NCI-H69 (cell line): ENCODE results near the gene TMEM121.
"Not testable (repeated sequence)": the region's sequence is repeated elsewhere in the genome, so short reads cannot be mapped to it uniquely, and the experiment has no call there.

Experiments used
- DNase-seq: peaks from one replicate; lab custom pipeline; 2025; lab: John Stamatoyannopoulos, UW

TMEM121 gene

DNA sequence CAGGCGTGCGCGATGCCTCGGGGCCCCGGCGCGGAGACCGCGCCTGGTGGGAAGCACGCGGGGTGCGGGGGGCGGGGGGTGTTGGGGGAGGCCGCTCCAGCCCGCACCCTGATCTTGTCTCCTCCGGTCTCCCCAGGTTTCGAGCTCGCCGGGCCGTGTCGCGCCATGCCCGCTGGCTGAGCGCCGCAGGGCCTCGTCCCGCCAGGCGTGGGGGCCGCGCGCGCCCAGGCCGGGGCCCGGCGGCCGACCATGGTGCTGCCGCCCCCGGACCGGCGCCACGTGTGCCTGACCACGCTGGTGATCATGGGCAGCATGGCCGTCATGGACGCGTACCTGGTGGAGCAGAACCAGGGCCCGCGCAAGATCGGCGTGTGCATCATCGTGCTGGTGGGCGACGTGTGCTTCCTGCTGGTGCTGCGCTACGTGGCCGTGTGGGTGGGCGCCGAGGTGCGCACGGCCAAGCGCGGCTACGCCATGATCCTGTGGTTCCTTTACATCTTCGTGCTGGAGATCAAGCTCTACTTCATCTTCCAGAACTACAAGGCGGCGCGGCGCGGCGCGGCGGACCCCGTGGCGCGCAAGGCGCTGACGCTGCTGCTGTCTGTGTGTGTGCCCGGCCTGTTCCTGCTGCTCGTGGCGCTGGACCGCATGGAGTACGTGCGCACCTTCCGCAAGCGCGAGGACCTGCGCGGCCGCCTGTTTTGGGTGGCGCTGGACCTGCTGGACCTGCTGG lies 2.4 kb downstream of the TMEM121 start:
- no peak for DNase-seq

DNA sequence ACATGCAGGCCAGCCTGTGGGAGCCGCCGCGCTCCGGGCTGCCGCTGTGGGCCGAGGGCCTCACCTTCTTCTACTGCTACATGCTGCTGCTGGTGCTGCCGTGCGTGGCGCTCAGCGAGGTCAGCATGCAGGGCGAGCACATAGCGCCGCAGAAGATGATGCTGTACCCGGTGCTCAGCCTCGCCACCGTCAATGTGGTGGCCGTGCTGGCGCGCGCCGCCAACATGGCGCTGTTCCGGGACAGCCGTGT lies 2.9 kb downstream of the TMEM121 start:
- no peak for DNase-seq

DNA sequence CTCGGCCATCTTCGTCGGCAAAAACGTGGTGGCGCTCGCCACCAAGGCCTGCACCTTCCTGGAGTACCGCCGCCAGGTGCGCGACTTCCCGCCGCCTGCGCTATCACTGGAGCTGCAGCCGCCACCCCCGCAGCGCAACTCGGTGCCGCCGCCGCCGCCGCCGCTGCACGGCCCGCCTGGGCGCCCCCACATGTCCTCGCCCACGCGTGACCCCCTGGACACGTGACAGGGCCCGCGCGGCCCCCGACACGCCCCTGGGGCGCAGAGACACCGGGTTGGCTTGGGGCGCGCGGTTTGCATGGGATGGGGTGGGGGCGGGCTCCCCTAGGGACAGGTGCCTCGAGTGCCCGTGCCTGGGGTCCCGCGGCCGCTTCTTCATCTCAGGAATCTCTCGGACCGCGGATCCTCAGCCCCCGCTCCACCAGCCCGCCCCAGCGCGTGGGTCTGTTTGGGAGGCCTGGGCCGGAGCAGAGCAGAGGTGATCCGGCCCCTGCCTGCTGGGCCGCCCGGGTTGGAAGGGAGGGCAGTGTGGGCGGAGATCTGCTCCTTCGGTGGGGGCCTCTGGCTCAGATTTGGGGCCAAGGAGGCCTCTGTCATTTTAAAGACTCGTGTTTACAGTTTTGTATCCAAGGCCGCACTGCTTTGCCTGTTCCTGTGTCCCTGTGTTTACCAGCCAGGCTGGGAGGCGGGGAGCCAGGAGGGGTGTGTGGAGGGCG lies 3.3 kb downstream of the TMEM121 start:
- no peak for DNase-seq

DNA sequence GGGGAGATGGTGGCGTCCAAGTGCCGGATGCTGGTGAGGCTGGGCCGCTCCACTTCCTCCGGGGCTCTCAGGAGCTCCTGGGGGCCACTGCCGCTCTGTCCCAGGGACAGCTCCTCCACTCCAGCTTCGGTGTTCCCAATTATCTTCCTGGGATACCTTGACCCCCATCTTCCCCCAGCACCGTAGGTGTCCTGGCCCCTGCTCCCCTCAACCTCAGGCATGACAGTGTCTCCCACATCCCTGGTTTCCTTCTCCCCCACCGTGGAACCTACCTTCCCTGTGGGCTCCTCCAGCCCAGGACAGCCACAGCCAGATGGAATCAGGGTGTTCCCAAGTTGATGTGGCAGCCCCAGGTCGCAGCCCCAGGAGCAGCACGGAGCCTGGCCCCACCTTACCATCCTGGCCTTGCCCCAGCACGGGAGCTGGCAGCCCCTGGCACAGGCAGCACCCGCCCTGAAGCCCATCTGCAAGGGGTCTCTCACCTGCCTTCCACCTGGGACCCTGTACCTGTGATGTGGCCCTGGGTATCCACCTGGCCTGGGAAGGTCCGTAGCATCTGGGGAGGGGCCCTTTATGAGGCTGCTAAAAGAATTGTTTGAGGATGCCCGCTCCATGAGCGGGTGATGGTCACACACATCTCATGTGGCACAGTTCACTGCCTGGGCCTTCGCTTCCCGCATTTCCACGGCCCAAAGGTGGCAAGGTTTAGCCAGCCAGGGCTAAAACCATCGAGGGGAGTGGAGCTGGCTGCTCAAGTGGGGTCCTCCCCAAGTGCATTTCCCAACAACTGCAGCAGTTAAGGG lies 4.1 kb downstream of the TMEM121 start:
- no peak for DNase-seq

DNA sequence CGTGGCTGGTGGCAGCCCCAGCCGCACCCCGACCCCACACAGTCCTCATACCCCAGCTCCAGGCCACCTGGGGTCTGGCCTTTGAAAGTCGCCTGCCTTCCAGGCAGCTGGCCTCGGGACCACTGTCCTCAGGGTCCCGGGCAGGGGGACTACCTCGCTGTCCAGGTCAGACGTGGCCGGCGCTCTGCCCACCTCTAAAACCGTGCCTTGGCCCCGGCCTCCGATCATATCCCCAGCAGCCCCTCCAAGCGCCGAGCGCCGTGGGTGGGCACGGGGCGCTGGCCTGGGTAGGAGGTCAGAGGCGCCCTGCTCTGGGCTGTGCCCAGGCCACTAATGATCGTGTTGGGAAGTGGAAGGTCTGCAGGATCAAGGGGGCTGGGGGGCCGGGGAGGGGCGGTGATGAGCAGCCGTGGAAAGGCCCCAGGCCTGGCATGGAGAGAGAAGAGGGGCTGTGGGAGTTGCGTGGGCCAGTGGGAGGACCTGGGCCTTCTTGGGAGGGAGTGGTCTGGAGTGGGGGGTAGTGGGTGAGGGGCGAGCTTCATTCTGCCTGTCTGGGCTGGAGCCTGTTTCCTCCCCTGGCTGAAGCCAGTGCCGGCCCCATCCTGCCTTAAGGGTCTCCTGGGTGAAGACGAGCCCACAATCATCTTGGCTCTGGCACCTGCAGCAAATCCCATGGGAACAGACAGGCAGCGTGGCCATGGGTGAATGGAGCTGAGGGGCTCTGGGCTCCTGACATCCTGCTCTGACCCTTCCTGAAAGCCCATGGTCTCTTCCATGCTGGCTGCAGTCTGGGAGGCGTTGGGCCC lies 4.9 kb downstream of the TMEM121 start:
- no peak for DNase-seq

DNA sequence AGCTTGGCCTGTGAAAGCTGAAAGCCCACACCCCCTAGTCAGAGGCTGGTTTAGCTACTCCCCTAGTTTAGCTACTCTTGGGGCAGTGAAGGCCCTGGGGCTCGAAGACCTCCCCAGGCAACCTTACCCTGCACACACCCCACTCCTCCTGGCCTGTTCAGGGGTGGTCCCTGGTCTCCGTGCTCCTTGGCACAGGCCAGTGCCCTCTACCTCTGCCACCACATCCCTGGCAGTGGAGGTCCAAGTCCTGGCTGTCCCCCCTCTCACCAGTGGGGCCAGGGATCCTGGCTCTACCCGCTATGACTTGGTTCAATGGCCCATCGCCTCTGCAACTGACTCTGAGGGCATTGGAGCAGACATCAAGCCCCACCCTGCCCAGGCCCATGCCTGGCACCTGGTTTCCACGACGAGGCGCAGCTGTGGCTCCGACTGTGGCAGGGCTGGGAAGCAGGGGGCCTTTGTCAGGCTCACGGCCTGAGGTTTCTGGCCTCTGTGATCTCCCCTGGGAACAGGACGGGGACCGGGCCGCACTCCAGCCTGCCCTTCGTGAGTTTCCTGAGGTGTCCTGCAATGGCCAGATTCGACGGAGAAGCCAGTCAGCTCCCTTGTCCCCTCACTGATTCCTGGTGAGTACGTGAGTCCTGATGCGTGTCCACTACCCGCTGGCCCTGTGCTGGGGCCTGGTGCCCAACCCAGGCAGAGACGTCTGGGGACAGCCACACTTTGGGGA lies 5.7 kb downstream of the TMEM121 start:
- DNase-seq = no peak

DNA sequence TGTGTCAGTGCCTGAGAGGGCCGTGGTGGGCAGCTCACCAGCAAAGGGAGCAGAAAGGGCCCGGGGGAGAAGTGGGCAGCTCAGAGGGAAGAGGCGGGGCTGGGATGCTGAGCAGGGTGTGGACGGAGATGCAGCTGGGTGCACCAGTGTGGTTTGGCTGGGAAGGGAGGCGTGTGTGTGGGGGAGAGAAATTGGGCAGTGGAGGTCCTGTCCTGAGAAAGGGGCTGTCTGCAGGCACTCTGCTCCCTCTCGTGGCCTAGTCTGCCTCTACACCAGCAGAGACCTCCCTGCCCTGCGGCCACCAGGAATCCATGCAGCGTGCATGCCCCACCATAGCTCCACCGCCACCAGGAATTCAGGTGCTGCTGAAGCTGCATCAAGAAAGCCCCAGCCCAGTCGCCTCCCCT lies 6.4 kb downstream of the TMEM121 start:
- peak; percentile 15 for DNase-seq

DNA sequence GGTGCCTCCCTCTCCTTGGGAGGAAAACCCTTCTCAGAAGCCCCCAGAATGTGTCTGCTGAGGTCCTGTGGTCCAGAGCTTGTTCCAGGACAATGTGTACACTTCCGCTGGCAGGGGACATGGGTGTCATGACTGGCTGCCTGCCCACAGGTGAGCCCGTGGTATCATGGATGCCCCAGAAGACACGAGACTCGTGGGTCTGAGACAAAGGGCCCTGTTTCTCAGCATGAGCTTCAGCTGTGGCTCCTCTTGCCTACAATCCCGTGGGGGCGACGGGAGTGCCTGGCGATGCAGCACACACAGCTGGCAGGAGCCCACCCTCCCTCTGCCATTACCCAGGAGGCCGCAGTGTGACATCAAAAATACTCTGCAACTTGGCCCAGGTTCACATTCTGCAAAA lies 7.0 kb downstream of the TMEM121 start:
- DNase-seq = no peak

DNA sequence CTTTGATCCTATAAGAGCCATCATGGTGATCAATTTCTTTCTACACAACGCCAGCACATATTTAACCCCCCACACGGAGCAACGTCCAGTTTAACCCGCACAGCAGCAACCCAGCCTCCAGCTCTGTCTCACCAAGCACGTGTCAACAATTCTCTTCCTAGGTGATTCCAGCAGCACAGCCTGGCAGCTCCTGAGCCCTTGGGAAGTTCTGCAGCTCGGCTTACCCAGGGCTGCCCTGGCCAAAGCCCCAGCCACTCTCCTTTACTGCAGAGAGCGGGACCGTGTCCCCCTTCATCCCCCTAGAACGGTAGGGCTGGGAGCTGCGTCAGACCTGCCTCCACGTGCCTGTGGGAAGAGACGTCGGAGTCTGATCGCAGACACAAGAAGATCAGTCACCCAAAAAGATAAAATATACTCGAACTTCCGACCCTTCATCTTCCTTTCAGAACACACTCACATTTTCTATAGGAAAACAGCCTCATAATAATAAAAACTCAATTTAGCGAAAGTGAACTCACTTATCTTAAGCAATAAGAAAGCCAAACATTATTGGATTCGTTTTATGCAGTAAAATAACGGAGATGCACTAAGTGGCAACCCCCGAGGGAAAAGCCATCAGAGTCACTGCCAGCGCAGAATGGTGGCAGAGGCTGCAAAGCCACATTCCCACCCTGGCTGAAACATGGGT lies 7.6 kb downstream of the TMEM121 start:
- no peak for DNase-seq

DNA sequence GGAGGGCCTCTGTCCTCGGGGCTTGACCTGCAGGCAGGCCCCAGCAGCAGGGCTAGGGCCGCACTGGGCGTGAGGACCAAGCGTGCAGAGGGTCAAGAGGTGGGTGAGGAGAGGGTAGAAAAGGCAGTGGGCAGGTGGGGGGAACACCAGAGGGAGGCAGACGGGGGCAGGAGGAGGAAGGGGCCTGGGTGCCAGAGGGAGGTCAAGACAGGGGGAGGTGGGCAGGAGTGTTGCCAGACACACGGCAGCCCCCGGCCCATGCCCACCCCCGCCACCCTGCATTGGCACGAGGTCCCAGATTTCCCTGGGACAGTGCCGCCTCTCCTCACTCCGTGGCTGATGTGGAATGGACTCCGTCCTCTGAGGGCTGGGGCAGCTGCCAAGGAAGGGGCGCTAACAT lies 8.2 kb downstream of the TMEM121 start:
- DNase-seq = no peak

DNA sequence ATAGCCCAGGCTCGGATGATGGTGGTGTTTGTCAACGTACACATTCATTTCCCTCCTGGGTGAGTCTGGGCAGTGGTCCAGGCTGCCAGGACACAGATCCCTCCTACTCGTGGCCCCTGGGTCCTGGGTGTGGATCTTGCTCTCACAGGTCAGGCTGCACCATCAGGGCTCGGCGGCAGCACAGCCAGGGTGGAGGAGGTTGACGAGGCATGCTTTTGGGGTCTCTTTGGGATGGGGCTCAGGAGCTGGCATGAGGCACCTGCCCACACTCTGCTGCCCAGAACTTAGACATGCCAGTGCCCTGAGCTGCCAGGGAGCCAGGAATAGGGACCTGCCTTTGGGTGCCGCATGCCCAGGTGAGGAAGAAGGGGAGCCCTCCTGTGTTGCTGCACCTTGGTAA lies 9.7 kb downstream of the TMEM121 start:
- peak; percentile 16 for DNase-seq

DNA sequence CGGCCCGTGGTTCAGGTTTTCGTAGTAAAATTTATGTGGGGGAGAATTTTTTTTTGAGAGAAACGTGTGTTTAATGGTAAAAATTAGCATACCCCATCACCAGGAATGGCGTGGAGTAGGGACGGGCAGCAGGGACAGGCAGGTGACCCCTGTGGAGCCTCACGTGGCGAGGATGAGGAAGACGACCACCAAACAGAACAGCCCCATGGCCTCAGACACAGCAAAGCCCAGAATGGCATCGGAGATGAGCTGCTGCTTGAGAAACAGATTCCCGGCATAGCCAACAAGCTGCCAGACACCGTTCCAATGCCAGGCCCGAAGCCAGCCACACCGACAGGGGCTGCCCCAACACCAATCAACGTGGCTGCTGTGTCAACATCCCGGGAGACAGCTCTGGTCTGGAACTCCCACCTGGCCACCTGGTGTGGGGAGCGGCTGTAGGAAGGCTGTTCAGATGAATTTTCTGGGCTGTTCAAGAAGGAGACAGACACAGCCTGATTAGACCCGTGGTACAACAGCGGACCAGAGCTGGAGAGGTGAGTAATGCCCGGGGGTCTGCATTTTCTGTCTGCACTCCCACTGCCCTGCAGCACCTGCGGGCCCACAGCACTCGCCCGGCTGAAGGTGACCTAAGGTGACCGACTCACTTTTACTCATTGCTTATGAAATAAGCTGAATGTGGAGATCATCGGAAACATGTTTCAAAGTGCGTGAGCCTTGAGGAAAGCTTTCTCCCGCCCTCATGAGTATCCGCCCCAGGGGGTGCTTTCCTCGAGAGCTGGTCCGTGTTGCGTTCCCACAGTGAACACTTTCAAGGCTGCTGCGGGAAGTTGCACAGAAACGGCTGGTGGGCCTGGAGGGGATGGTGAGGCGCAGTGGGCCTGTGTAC lies 10.6 kb downstream of the TMEM121 start:
- peak; percentile 72 for DNase-seq

DNA sequence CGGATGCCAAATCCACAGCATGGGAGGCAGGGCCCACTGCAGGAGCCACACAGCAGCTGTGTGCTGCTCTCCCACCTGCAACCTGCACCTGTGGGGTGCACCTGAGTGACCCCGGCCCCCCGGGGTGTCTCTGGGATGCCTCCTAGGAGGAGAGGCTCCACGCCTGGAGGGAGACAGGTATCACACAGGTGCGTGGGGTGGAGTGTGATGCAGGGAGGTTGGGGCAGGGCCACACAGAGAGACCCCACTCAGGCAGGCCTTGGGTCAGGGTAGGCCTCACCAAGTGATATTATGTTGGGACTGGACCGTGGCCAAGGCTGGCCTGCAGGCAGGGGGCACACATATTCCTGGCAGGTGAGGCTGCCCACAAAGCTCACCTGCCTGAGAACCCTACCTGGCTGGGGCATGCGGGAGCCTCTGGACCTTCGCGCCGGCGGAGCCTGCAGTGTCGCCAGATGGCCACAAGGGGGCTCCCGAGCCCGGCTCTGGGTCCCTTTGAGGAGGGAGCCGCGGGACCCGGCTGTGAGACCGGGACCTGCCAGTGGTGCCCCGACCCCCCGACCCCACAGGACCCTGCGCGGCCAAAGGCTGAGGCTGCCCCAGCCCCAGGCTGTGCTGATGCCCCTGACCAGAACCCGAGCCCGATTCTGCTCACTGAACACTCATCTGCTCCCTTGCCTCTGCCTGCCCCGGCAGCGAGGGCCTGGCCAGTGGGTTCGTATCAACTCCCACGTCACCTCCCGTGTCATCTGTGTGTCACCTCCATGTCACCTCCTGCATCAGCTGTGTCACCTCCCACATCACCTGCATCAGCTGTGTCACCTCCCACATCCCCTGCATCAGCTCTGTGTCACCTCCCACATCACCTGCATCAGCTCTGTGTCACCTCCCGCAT lies 11.4 kb downstream of the TMEM121 start:
- DNase-seq = peak; percentile 65

DNA sequence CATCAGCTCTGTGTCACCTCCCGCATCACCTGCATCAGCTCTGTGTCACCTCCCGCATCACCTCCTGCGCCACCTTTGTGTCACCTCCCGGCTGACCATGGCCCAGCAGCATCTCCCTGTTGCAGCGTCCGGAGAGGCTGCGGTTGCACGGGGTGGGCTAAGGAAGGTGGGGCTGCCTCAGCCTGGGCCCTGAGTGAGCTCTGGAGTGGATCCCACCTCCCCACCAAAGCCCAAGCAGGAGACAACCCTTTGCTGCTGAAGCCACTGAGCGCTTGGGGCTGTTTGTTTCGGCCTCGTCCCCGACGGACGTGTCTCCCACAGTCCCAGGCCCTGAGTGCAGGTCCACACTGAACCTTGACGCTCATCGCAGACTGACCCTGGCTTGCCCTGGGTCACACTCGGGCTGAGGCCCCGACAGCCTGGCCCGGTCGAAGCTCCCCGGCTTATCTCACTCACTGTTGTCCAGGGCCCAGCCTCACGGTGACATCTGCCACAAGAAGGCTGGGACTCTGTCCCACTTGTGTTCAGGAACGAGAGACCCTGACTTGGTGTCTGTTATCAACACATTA lies 12.2 kb downstream of the TMEM121 start:
- no peak for DNase-seq

DNA sequence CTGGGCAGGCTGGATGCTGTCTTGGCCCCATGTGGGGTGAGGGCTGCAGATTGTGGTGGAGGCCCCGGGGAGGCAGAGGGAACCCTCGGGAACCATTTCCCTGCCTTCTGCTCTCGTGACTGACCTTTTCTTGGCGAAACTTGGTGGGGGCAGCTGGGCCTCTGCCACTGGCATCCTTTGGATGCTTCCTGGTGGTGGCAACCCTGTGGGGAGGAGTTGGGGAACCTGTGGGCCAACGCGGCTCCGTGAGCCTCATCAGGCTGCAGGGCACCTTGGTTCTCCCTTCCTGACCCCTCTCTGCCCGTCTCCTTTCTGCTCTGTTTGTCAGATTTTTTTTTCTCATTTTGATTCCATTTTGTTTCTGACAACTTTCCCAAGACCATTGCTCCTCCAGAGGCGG lies 14.4 kb downstream of the TMEM121 start:
- no peak for DNase-seq

DNA sequence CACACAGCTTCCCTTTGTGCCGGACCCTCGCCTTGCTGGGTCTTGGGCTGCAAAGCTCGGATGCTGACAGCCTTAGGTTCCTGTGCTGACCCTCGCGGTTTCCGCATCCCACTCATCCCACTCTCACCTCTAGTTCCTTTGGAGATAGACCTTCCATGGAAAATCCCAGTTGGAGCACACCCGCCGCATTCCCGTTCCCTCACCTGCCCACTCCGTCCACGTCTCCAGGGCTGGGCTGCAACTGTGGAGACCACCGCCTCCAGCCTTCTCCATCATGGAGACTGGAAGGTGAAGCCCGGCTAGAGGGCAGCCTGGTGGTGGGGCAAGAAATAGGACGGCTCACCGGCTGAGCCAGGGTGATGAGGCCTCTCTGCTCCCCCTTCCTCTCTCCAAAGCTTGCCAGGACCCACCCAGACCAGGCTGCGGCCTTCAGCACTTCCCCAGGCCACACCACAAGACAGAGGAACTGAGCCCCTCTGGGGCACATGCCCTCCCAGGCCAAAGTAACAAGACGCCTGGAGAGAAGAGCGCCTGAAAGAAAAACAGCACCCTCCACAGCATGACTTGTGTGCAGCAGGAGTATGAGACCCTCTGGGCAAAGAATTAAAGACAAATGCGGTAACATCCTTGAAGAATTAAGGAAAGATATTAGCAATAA lies 15.0 kb downstream of the TMEM121 start:
- DNase-seq = no peak

DNA sequence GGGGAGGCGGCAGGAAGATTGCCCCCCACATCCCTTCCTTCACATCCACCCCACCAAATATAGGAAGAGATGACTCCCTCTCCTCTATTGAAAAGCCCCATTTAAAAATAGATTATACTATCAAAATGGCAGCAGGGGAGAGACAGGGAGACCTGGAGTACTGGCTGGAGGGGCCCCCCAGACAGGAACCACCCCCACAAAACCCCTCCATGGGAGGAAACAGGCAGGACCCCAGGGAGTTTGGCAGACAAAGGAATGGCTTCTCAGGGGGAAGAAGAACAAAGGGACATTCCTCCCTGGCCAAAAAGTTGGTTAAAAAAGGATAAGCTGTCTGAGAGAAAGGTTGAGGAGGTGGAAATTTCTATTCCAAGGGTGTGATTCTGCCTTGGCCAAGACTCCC lies 19.3 kb downstream of the TMEM121 start:
- not testable (repeated sequence) for DNase-seq

DNA sequence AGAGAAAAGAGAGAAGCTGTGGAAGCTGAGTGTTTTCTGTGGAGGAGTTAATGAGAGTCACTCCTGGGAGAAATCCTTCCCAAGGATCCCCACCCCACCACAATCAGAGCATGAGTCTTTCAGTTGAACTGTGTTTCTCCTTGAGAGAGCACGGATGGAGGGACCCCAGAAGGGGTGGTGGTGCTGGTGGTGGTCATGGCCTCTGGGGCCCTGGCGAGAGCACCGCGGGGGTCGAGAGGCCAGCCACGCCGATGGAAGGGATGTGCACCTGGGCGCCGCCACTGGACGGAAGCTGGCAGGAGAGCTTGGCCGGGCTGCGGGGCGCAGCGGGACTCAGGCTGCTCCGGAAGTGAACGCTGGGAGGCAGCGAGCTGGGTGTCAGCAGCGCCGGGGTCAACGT lies 20.0 kb downstream of the TMEM121 start:
- not testable (repeated sequence) for DNase-seq
